HepG2 (cell line): ENCODE results near the gene TSHZ1. TPM values are rescaled to one million over a fixed set of nuclear protein-coding genes. Genes with fewer than 3 reads are reported as not detected.

ENCODE experiments used
- ATAC-seq: fragments of 200-7000 bp; cut with Tn5 transposase; 3 replicates; pipeline ENCODE4 v1.9.1; 2020; ENCODE audit warnings: mild to moderate bottlenecking, moderate library complexity
- BruUV-seq: library from RNA; stranded (reverse); fragments of 400-500 nt; replicated peaks from 2 replicates; lab custom pipeline; 2021; lab: Mats Ljungman, UMichigan
- CTCF ChIA-PET: fragments of 300-600 bp; formaldehyde crosslinking; extraction: SDS; loops from one replicate; lab custom pipeline; 2021; ENCODE audit warnings: low total read pairs, inconsistent platforms, low intra/inter-chr PET ratio; lab: Yijun Ruan, JAX
- POLR2A ChIA-PET: fragments of 350-600 bp; sonication (Branson Sonifier 250); formaldehyde crosslinking; loops from one replicate; lab custom pipeline; 2020; ENCODE audit warnings: antibody characterized with exemption, inconsistent platforms; lab: Yijun Ruan, JAX
- DNase-seq: peaks from one replicate; pipeline ENCODE4 v3.0.0-alpha.2; 2015; ENCODE audit warnings: low spot score
- FAIRE-seq: peaks from 3 replicates; lab custom pipeline; 2011; peaks lifted over from hg19 to GRCh38; lab: Jason Lieb, UNC
- H2AFZ ChIP-seq: one replicate; pipeline ENCODE4 v1.6.1; 2011; ENCODE audit warnings: low read length, inconsistent platforms
- H3K27ac ChIP-seq: fragments of 300-600 bp; 3 replicates; pipeline ENCODE4 v1.8.0; 2011; ENCODE audit warnings: mixed run types, mild to moderate bottlenecking, mixed read lengths, low read length, inconsistent platforms; ENCODE audit not compliant: insufficient read depth; ENCODE audit errors: extremely low read length
- H3K27me3 ChIP-seq, 2 experiments: fragments of 200-600 bp in 1 of 2; 2 replicates in 1 of 2; 3 replicates in 1 of 2; pipeline versions ENCODE4 v1.6.0 to v1.8.0; 2011; ENCODE audit warnings: low read length in 2 of 2, mild to moderate bottlenecking in 2 of 2, moderate library complexity in 2 of 2, inconsistent platforms in 1 of 2; ENCODE audit not compliant: insufficient read depth in 2 of 2, control insufficient read depth in 1 of 2
- H3K36me3 ChIP-seq, 2 experiments: fragments of 200-600 bp in 1 of 2; replicated peaks in 1 of 2; 2 replicates in 1 of 2; 3 replicates in 1 of 2; pipeline versions ENCODE4 v1.5.1 to v1.8.0; 2011; ENCODE audit warnings: low read length in 2 of 2, inconsistent platforms in 1 of 2; ENCODE audit not compliant: insufficient read depth in 2 of 2, control insufficient read depth in 1 of 2
- H3K4me1 ChIP-seq: 2 replicates; pipeline ENCODE4 v1.5.1; 2012; ENCODE audit warnings: low read length, inconsistent platforms; ENCODE audit not compliant: insufficient read depth
- H3K4me2 ChIP-seq: 2 replicates; pipeline ENCODE4 v1.6.0; 2011; ENCODE audit warnings: low read depth, low read length, inconsistent platforms
- H3K4me3 ChIP-seq, 3 experiments: fragments of 200-600 bp in 1 of 3; sonication (generic), shearing (Covaris generic) in 1 of 3; replicated peaks in 1 of 3; 2 replicates each; pipeline ENCODE4 v1.5.1; 2011 to 2016; ENCODE audit warnings: low read length in 3 of 3, inconsistent platforms in 2 of 3, low read depth in 2 of 3, mild to moderate bottlenecking in 2 of 3, control low read depth in 1 of 3, mixed read lengths in 1 of 3; ENCODE audit not compliant: insufficient read depth in 1 of 3
- H3K79me2 ChIP-seq: one replicate; pipeline ENCODE4 v1.6.1; 2011; ENCODE audit warnings: low read length, inconsistent platforms; ENCODE audit not compliant: insufficient read depth
- H3K9ac ChIP-seq: 2 replicates; pipeline ENCODE4 v1.6.0; 2011; ENCODE audit warnings: mild to moderate bottlenecking, low read depth, low read length, inconsistent platforms; ENCODE audit not compliant: insufficient read depth
- H3K9me3 ChIP-seq: 2 replicates; pipeline ENCODE4 v1.5.1; 2012; ENCODE audit warnings: mild to moderate bottlenecking, low read length
- H4K20me1 ChIP-seq: 2 replicates; pipeline ENCODE4 v1.6.0; 2011; ENCODE audit warnings: inconsistent platforms, mild to moderate bottlenecking, low read length, moderate library complexity; ENCODE audit not compliant: insufficient read depth
- DBP ChIP-seq: sonication (generic); formaldehyde crosslinking; IDR thresholded peaks from 2 replicates; pipeline ENCODE4 v1.4.0; 2020; ENCODE audit warnings: missing genetic modification reagents; ENCODE audit errors: not compliant biosample characterization
- JUNB ChIP-seq: sonication (generic); formaldehyde crosslinking; IDR thresholded peaks from 2 replicates; pipeline ENCODE4 v1.8.0; 2022; ENCODE audit warnings: missing genetic modification reagents, mild to moderate bottlenecking, borderline replicate concordance
- MAFF ChIP-seq: IDR thresholded peaks from 2 replicates; pipeline ENCODE4 v1.6.1; 2011; ENCODE audit warnings: low read depth, low read length, improper control_type of control experiment
- MAFK ChIP-seq, 2 experiments: IDR thresholded peaks in 1 of 2; conservative IDR thresholded peaks in 1 of 2; 2 replicates each; pipeline ENCODE4 v1.6.1; 2011; ENCODE audit warnings: improper control_type of control experiment in 2 of 2, low read length in 2 of 2
- TCF7 ChIP-seq: sonication (generic); IDR thresholded peaks from 2 replicates; pipeline ENCODE4 v1.6.1; 2016; ENCODE audit warnings: antibody characterized with exemption, low read depth
- WGBS: methylation state at CpG from one replicate; pipeline ENCODE4 v1.1.6; 2017; ENCODE audit warnings: low lambda C conversion rate; 5-methylcytosine and 5-hydroxymethylcytosine counted together
- in situ Hi-C: cut with HindIII; loops from 2 replicates; pipeline ENCODE4 v1.10.0; 2017; ENCODE audit warnings: low pct_unique_long_range_greater_than_20kb; ENCODE audit not compliant: extremely low pct_ligation_motif_present
- intact Hi-C: fragments of 100-400 bp; cut with micrococcal nuclease; formaldehyde crosslinking; loops from one replicate; pipeline ENCODE4 v1.10.0; 2022; ENCODE audit not compliant: unreplicated experiment
- polyA plus RNA-seq, 8 experiments: library from polyadenylated mRNA; depleted of rRNA in 3 of 8; stranded (reverse) in 7 of 8; unstranded in 1 of 8; fragments of >200 nt; fragmentation: Illumina TruSeq in 4 of 8; extraction: Trizol in 4 of 8; gene quantifications; 2 replicates each; pipeline versions ENCODE4 v1.2.1 to v1.2.3, GENCODE V29; 2011 to 2016; ENCODE audit warnings: low read depth in 4 of 8, missing spikeins in 1 of 8, mixed read lengths in 1 of 8; ENCODE audit not compliant: insufficient read depth in 1 of 8
- total RNA-seq, 5 experiments: library from RNA; depleted of rRNA; stranded (reverse); fragments of >200 nt; fragmentation: Illumina TruSeq; extraction: Trizol; gene quantifications; 2 replicates each; pipeline ENCODE4 v1.2.3, GENCODE V29; 2016; ENCODE audit warnings: low read depth in 1 of 5
- TF ChIP-seq, protein P1 (sequence below): sonication (generic); formaldehyde crosslinking; IDR thresholded peaks from 2 replicates; pipeline ENCODE4 v1.8.1; 2023; ENCODE audit warnings: mild to moderate bottlenecking, missing genetic modification reagents, borderline replicate concordance
- TF ChIP-seq, protein P2 (sequence below): sonication (generic); formaldehyde crosslinking; IDR thresholded peaks from 2 replicates; pipeline ENCODE4 v1.4.0; 2020; ENCODE audit warnings: missing genetic modification reagents

The TSHZ1 gene
- total and polyA plus RNA-seq, 2 of the 13 experiments (the other 11 are each of a cell fraction or from before 2014, with no cell fraction given), result 2.5 to 2.7 TPM

- TF ChIP-seq DBP (CRISPR knock-in tag), result no peak
- no peak for TF ChIP-seq TCF7
- no peak for TF ChIP-seq JUNB (CRISPR knock-in tag)
- TF ChIP-seq, protein P1, sequence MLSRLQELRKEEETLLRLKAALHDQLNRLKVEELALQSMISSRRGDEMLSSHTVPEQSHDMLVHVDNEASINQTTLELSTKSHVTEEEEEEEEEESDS (CRISPR knock-in tag), result no peak
- intact Hi-C loops (no loop called here), in situ Hi-C loops (no loop called here)
- 95% methylated on average over 9 of the region's 9 CpGs for WGBS
- H3K4me2 ChIP-seq, result no peak overlapping the region
- H3K9ac ChIP-seq, result no peak overlapping the region
- no peak overlapping the region for H3K4me3 ChIP-seq
- H4K20me1 ChIP-seq, result 0 out of 2 replicates have a peak, but pooled peaks cover 4% of the 10 kb centered on the region
- H3K9me3 ChIP-seq, result no peaks in the 10 kb centered on the region
- no peaks in the 10 kb centered on the region; a peak in 2 of 5 replicates for H3K36me3 ChIP-seq
- ChIA-PET POLR2A (no interaction called here), CTCF (no interaction called here)
- no peaks in the 10 kb centered on the region for H3K4me1 ChIP-seq
- no peak for FAIRE-seq
- no peak for DNase-seq
- no peak overlapping the region for H3K27ac ChIP-seq
- no peaks in the 10 kb centered on the region for H3K27me3 ChIP-seq
- no peaks in the 10 kb centered on the region for H3K79me2 ChIP-seq
- ATAC-seq, result no peak
- no TSS peak for BruUV-seq
- H2AFZ ChIP-seq, result no peak overlapping the region
Measured at GRCh38 chr18:75265872-75266271, 55.3 kb downstream of the TSHZ1 start.

GRCh38 chr18:75267643-75268363 is 57.2 kb downstream of the TSHZ1 start:
- Histone ChIP-seq H2AFZ (no peak overlapping the region), H3K4me3 (no peak overlapping the region), H3K27ac (no peak overlapping the region), H4K20me1 (0 out of 2 replicates have a peak, but pooled peaks cover 4% of the 10 kb centered on the region), H3K79me2 (no peaks in the 10 kb centered on the region), H3K36me3 (no peaks in the 10 kb centered on the region), H3K9me3 (no peaks in the 10 kb centered on the region), H3K9ac (no peak overlapping the region), H3K4me1 (no peaks in the 10 kb centered on the region), H3K27me3 (no peaks in the 10 kb centered on the region), H3K4me2 (no peak overlapping the region)
- BruUV-seq, result no TSS peak
- FAIRE-seq, result no peak
- 96% methylated on average over 10 of the region's 10 CpGs for WGBS
- ATAC-seq, result no peak
- POLR2A ChIA-PET, result no interaction called here
- intact Hi-C loops (no loop called here), in situ Hi-C loops (no loop called here)
- TF ChIP-seq, protein P2, sequence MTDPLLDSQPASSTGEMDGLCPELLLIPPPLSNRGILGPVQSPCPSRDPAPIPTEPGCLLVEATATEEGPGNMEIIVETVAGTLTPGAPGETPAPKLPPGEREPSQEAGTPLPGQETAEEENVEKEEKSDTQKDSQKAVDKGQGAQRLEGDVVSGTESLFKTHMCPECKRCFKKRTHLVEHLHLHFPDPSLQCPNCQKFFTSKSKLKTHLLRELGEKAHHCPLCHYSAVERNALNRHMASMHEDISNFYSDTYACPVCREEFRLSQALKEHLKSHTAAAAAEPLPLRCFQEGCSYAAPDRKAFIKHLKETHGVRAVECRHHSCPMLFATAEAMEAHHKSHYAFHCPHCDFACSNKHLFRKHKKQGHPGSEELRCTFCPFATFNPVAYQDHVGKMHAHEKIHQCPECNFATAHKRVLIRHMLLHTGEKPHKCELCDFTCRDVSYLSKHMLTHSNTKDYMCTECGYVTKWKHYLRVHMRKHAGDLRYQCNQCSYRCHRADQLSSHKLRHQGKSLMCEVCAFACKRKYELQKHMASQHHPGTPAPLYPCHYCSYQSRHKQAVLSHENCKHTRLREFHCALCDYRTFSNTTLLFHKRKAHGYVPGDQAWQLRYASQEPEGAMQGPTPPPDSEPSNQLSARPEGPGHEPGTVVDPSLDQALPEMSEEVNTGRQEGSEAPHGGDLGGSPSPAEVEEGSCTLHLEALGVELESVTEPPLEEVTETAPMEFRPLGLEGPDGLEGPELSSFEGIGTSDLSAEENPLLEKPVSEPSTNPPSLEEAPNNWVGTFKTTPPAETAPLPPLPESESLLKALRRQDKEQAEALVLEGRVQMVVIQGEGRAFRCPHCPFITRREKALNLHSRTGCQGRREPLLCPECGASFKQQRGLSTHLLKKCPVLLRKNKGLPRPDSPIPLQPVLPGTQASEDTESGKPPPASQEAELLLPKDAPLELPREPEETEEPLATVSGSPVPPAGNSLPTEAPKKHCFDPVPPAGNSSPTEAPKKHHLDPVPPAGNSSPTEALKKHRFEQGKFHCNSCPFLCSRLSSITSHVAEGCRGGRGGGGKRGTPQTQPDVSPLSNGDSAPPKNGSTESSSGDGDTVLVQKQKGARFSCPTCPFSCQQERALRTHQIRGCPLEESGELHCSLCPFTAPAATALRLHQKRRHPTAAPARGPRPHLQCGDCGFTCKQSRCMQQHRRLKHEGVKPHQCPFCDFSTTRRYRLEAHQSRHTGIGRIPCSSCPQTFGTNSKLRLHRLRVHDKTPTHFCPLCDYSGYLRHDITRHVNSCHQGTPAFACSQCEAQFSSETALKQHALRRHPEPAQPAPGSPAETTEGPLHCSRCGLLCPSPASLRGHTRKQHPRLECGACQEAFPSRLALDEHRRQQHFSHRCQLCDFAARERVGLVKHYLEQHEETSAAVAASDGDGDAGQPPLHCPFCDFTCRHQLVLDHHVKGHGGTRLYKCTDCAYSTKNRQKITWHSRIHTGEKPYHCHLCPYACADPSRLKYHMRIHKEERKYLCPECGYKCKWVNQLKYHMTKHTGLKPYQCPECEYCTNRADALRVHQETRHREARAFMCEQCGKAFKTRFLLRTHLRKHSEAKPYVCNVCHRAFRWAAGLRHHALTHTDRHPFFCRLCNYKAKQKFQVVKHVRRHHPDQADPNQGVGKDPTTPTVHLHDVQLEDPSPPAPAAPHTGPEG (CRISPR knock-in tag), result no peak
- TF ChIP-seq MAFF (peak; percentile 95), MAFK (conservative IDR thresholded peaks at IDR 0.05 in 1 of 2, IDR thresholded peaks at IDR 0.05 in 1 of 2; ENCODE audit: low read length in 2 of 2) (peak; percentile 91 to 95)
- CTCF ChIA-PET, result no interaction called here
- no peak for DNase-seq
